LNCAP (cell line): ENCODE results near the gene AOPEP.

Experiments
- CTCF ChIP-seq: fragments of 450-650 bp; IDR thresholded peaks from 2 replicates; pipeline ENCODE4 v1.5.1; 2017; ENCODE audit warnings: mild to moderate bottlenecking

Gene AOPEP

GRCh38 chr9:95087659-95088242, 361.3 kb downstream of the AOPEP start:
- peak; percentile 30; the same call in 1 of the 2 replicates for TF ChIP-seq CTCF

GRCh38 chr9:95088421-95089161, 362.1 kb downstream of the AOPEP start:
- TF ChIP-seq CTCF, result no peak

GRCh38 chr9:95089257-95090022, 362.9 kb downstream of the AOPEP start:
- TF ChIP-seq CTCF, result no peak

- no peak for TF ChIP-seq CTCF
Observed at GRCh38 chr9:95090023-95090791, 363.7 kb downstream of the AOPEP start.

GRCh38 chr9:95090871-95091577, 364.5 kb downstream of the AOPEP start:
- TF ChIP-seq CTCF, result no peak

GRCh38 chr9:95091601-95092261, 365.2 kb downstream of the AOPEP start:
- no peak for TF ChIP-seq CTCF
